KMS-11 (cell line): ENCODE measurements around the gene DNASE2.

Experiments
- H2AFZ ChIP-seq: fragments of 200-600 bp; sonication (generic); 2 replicates; pipeline ENCODE4 v1.6.1; 2016; ENCODE audit warnings: antibody characterized with exemption, mixed run types, low read depth
- H3K27ac ChIP-seq: fragments of 200-600 bp; sonication (generic); 2 replicates; pipeline ENCODE4 v1.6.1; 2016; ENCODE audit warnings: mild to moderate bottlenecking, mixed run types
- H3K27me3 ChIP-seq: fragments of 200-600 bp; sonication (generic); 2 replicates; pipeline ENCODE4 v1.6.1; 2017; ENCODE audit warnings: mild to moderate bottlenecking, low read depth, mixed run types, moderate library complexity; ENCODE audit not compliant: insufficient read depth
- H3K36me3 ChIP-seq: fragments of 200-600 bp; sonication (generic); 2 replicates; pipeline ENCODE4 v1.6.1; 2017; ENCODE audit warnings: mild to moderate bottlenecking, mixed run types; ENCODE audit not compliant: insufficient read depth
- H3K4me1 ChIP-seq: fragments of 200-600 bp; sonication (generic); 2 replicates; pipeline ENCODE4 v1.6.1; 2016; ENCODE audit warnings: mild to moderate bottlenecking, low read depth, mixed run types; ENCODE audit not compliant: poor library complexity, severe bottlenecking
- H3K4me2 ChIP-seq: fragments of 200-600 bp; sonication (generic); 2 replicates; pipeline ENCODE4 v1.7.0; 2016; ENCODE audit warnings: mild to moderate bottlenecking, mixed run types
- H3K4me3 ChIP-seq: fragments of 200-600 bp; sonication (generic); IDR thresholded peaks from 2 replicates; pipeline ENCODE4 v1.6.1; 2017; ENCODE audit warnings: low read depth, low read length, mixed read lengths; ENCODE audit not compliant: insufficient read depth
- H3K79me2 ChIP-seq: fragments of 200-600 bp; sonication (generic); 2 replicates; pipeline ENCODE4 v1.6.1; 2016; ENCODE audit warnings: low read depth, mixed run types; ENCODE audit not compliant: insufficient read depth
- H3K9ac ChIP-seq: fragments of 200-600 bp; sonication (generic); 2 replicates; pipeline ENCODE4 v1.6.1; 2016; ENCODE audit warnings: mild to moderate bottlenecking, mixed run types
- H4K20me1 ChIP-seq: fragments of 200-600 bp; sonication (generic); 2 replicates; pipeline ENCODE4 v1.6.1; 2016; ENCODE audit warnings: mild to moderate bottlenecking, mixed run types; ENCODE audit not compliant: insufficient read depth
- CTCF ChIP-seq: fragments of 200-600 bp; sonication (generic); conservative IDR thresholded peaks from 2 replicates; pipeline ENCODE4 v1.6.1; 2017; ENCODE audit warnings: low read depth, mild to moderate bottlenecking, antibody characterized with exemption, low read length, moderate library complexity, mixed read lengths

DNASE2 gene

GRCh38 chr19:12866416-12867119 lies 14.7 kb downstream of the DNASE2 start:
- Histone ChIP-seq H3K79me2 (no peaks in the 10 kb centered on the region), H3K27ac (no peak overlapping the region), H3K36me3 (no peaks in the 10 kb centered on the region), H3K27me3 (no peaks in the 10 kb centered on the region; the same call in 1 of the 2 replicates), H4K20me1 (no peaks in the 10 kb centered on the region), H2AFZ (peak overlapping the region; percentile 99; the same call in 1 of the 2 replicates), H3K4me1 (peaks cover 10% of the 10 kb centered on the region), H3K9ac (no peak overlapping the region), H3K4me2 (no peak overlapping the region), H3K4me3 (no peak overlapping the region)
- no peak for TF ChIP-seq CTCF

GRCh38 chr19:12865746-12866415 lies 15.4 kb downstream of the DNASE2 start:
- Histone ChIP-seq H3K27me3 (no peaks in the 10 kb centered on the region; the same call in 1 of the 2 replicates), H3K4me3 (no peak overlapping the region), H3K36me3 (no peaks in the 10 kb centered on the region), H3K27ac (no peak overlapping the region), H4K20me1 (no peaks in the 10 kb centered on the region), H3K4me1 (peaks cover 10% of the 10 kb centered on the region), H3K4me2 (no peak overlapping the region), H3K79me2 (no peaks in the 10 kb centered on the region), H3K9ac (no peak overlapping the region), H2AFZ (no peak overlapping the region)
- no peak for TF ChIP-seq CTCF

GRCh38 chr19:12864721-12865715 lies 16.2 kb downstream of the DNASE2 start:
- Histone ChIP-seq H3K79me2 (no peaks in the 10 kb centered on the region), H3K4me3 (no peak overlapping the region), H3K4me2 (no peak overlapping the region), H3K27me3 (no peaks in the 10 kb centered on the region; the same call in 1 of the 2 replicates), H3K9ac (no peak overlapping the region), H4K20me1 (no peaks in the 10 kb centered on the region), H2AFZ (no peak overlapping the region), H3K4me1 (peaks cover 10% of the 10 kb centered on the region), H3K27ac (no peak overlapping the region), H3K36me3 (no peaks in the 10 kb centered on the region)
- no peak for TF ChIP-seq CTCF

GRCh38 chr19:12864143-12864542 lies 17.1 kb downstream of the DNASE2 start:
- H4K20me1 ChIP-seq = no peaks in the 10 kb centered on the region
- H3K79me2 ChIP-seq = no peaks in the 10 kb centered on the region
- H2AFZ ChIP-seq = no peak overlapping the region
- no peaks in the 10 kb centered on the region; the same call in 1 of the 2 replicates for H3K27me3 ChIP-seq
- H3K4me1 ChIP-seq = peaks cover 10% of the 10 kb centered on the region
- no peak for TF ChIP-seq CTCF
- H3K9ac ChIP-seq = no peak overlapping the region
- H3K36me3 ChIP-seq = no peaks in the 10 kb centered on the region
- H3K4me3 ChIP-seq = no peak overlapping the region
- H3K4me2 ChIP-seq = no peak overlapping the region
- no peak overlapping the region for H3K27ac ChIP-seq
